Measurements from ENCODE around the gene ME1. TPM values are rescaled to one million over a fixed set of nuclear protein-coding genes. Genes with fewer than 3 reads are reported as not detected.

The ME1 gene
- total and polyA plus RNA-seq, 9 of the 15 experiments (the other 6 are each of a cell fraction or from before 2014, with no cell fraction given), result 3.2 to 10.4 (median 5.5) TPM

DNA sequence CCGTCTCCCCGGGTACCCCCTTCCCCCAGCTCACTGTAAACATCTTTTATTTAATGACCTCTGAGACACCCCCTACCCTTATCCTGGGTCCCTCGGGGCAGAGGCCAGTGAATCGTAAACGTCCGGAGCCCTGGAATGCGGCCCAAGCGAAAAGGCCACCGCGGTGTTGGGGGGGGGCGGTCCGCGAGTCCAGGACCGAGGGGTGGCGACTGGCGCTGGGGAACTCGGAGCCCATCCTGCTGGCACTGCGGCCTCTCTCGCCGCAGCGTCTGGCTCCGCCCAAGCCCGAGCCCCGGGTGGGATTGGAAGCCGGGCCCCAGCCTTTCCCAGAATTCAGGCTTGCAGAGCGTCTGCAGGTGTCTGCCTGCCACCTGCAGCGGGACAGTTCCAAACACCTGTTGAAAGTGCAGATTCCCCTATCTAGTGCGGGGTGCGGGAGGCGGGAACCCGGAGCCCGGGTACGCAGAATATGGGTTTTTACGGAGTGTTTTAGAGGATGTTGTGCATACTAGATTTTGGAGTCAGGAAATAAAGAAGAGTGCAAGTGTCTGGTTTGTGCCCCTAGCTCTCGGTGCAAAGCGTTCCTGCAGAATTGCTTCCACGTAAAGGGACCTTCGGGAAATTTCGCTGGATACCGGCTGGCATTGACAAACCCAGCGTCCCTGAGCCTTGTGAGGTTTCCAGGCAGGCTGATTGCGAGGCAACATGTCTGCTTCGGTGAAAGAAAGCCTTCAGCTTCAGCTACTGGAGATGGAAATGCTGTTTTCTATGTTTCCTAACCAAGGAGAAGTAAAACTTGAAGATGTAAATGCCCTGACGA lies 236.9 kb downstream of the ME1 start:
- H3K9me3 ChIP-seq (replicated peaks; ENCODE audit: control insufficient read depth, insufficient read depth, low read depth, low read length), result no peaks in the 10 kb centered on the region
- peak overlapping the region; percentile 87; the same call in 2 of the 3 replicates for H3K27ac ChIP-seq (ENCODE audit: extremely low read depth, low read depth, low read length)
- TF ChIP-seq, protein P1, sequence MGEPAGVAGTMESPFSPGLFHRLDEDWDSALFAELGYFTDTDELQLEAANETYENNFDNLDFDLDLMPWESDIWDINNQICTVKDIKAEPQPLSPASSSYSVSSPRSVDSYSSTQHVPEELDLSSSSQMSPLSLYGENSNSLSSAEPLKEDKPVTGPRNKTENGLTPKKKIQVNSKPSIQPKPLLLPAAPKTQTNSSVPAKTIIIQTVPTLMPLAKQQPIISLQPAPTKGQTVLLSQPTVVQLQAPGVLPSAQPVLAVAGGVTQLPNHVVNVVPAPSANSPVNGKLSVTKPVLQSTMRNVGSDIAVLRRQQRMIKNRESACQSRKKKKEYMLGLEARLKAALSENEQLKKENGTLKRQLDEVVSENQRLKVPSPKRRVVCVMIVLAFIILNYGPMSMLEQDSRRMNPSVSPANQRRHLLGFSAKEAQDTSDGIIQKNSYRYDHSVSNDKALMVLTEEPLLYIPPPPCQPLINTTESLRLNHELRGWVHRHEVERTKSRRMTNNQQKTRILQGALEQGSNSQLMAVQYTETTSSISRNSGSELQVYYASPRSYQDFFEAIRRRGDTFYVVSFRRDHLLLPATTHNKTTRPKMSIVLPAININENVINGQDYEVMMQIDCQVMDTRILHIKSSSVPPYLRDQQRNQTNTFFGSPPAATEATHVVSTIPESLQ (CRISPR knock-in tag; IDR thresholded peaks at IDR 0.05), result 0 out of 2 replicates have a peak, but pooled peaks have one; percentile 35
- TF ChIP-seq PCBP1 (IDR thresholded peaks at IDR 0.05; ENCODE audit: low read depth, low read length, poor library complexity, severe bottlenecking) (peak; percentile 51), HDAC8 (tag; IDR thresholded peaks at IDR 0.05) (no peak), TBP (optimal IDR thresholded peaks at IDR 0.05; ENCODE audit: low read depth, low read length) (no peak), TEAD1 (CRISPR knock-in tag; IDR thresholded peaks at IDR 0.05) (peak in 1 of 2 experiments; percentile 70; a peak in 1 of 4 replicates), KAT7 (CRISPR knock-in tag; IDR thresholded peaks at IDR 0.05; ENCODE audit: borderline replicate concordance) (0 out of 2 replicates have a peak, but pooled peaks have one; percentile 69), NR2F6 (CRISPR knock-in tag; IDR thresholded peaks at IDR 0.05) (no peak)
- TF ChIP-seq, protein P2, sequence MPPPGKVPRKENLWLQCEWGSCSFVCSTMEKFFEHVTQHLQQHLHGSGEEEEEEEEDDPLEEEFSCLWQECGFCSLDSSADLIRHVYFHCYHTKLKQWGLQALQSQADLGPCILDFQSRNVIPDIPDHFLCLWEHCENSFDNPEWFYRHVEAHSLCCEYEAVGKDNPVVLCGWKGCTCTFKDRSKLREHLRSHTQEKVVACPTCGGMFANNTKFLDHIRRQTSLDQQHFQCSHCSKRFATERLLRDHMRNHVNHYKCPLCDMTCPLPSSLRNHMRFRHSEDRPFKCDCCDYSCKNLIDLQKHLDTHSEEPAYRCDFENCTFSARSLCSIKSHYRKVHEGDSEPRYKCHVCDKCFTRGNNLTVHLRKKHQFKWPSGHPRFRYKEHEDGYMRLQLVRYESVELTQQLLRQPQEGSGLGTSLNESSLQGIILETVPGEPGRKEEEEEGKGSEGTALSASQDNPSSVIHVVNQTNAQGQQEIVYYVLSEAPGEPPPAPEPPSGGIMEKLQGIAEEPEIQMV (tag; conservative IDR thresholded peaks at IDR 0.05; ENCODE audit: low read depth), result peak; percentile 52; the same call in 1 of the 2 replicates
- TF ChIP-seq, protein P3, sequence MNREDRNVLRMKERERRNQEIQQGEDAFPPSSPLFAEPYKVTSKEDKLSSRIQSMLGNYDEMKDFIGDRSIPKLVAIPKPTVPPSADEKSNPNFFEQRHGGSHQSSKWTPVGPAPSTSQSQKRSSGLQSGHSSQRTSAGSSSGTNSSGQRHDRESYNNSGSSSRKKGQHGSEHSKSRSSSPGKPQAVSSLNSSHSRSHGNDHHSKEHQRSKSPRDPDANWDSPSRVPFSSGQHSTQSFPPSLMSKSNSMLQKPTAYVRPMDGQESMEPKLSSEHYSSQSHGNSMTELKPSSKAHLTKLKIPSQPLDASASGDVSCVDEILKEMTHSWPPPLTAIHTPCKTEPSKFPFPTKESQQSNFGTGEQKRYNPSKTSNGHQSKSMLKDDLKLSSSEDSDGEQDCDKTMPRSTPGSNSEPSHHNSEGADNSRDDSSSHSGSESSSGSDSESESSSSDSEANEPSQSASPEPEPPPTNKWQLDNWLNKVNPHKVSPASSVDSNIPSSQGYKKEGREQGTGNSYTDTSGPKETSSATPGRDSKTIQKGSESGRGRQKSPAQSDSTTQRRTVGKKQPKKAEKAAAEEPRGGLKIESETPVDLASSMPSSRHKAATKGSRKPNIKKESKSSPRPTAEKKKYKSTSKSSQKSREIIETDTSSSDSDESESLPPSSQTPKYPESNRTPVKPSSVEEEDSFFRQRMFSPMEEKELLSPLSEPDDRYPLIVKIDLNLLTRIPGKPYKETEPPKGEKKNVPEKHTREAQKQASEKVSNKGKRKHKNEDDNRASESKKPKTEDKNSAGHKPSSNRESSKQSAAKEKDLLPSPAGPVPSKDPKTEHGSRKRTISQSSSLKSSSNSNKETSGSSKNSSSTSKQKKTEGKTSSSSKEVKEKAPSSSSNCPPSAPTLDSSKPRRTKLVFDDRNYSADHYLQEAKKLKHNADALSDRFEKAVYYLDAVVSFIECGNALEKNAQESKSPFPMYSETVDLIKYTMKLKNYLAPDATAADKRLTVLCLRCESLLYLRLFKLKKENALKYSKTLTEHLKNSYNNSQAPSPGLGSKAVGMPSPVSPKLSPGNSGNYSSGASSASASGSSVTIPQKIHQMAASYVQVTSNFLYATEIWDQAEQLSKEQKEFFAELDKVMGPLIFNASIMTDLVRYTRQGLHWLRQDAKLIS (CRISPR knock-in tag; IDR thresholded peaks at IDR 0.05), result 0 out of 2 replicates have a peak, but pooled peaks have one; percentile 12

More for the DNA sequence above, 236.9 kb downstream of the ME1 start:
- in situ Hi-C loops (cut with MboI), result loop anchor here (25.0 kb wide), 1 partner anchor 957 kb away; the partner anchor contains the start of gene IBTK
- Histone ChIP-seq H3K9me1 (ENCODE audit: control insufficient read depth, insufficient read depth, low read length) (no peaks in the 10 kb centered on the region), H3K4me2 (ENCODE audit: insufficient read depth, low read length) (peak overlapping the region; percentile 88), H3K4me3 (peak overlapping the region; percentile 97), H4K20me1 (replicated peaks; ENCODE audit: control insufficient read depth, insufficient read depth, low read length) (0 out of 2 replicates have a peak, but pooled peaks cover 3% of the 10 kb centered on the region), H2AFZ (ENCODE audit: low read depth, low read length) (peak overlapping the region; percentile 98), H3K79me2 (ENCODE audit: control insufficient read depth, insufficient read depth, low read length) (peaks cover 41% of the 10 kb centered on the region), H3K27me3 (ENCODE audit: control insufficient read depth in 2 of 2, insufficient read depth in 2 of 2, low read length in 2 of 2) (no peaks in the 10 kb centered on the region), H3K36me3 (ENCODE audit: control insufficient read depth, insufficient read depth, low read length) (peaks cover 32% of the 10 kb centered on the region), H3K9ac (ENCODE audit: insufficient read depth in 1 of 2, low read depth in 2 of 2, low read length in 2 of 2) (peak overlapping the region; percentile 85 to 92), H3K4me1 (replicated peaks in 1 of 2; ENCODE audit: control insufficient read depth in 2 of 2, insufficient read depth in 2 of 2, low read length in 2 of 2) (peaks cover 6 to 14% of the 10 kb centered on the region in 2 experiments; a peak in 4 of 5 replicates)
- CTCF ChIA-PET (ENCODE audit: low intra/inter-chr PET ratio), result no interaction called here
- FAIRE-seq (no peak), ATAC-seq (peak; percentile 60), DNase-seq (ENCODE audit: extremely low read depth in 1 of 4, low spot score in 3 of 4) (peak; percentile 28 to 63 (median 55))
- intact Hi-C loops (cut with micrococcal nuclease), result loop anchor here (2.0 kb wide), 1 partner anchor 125 kb away; no protein-coding TSS in a partner anchor
- WGBS (ENCODE audit: insufficient coverage, low coverage, missing lambda C conversion rate), result 15% methylated on average over 35 of the region's 44 CpGs
- POLR2A ChIA-PET, result interaction anchor here (0.6 to 1.0 kb wide), 3 partner anchors 10 to 1013 kb away, joined by 3 read pairs; no protein-coding TSS in a partner anchor
- BruUV-seq (replicated peaks), result no TSS peak

All from K562 (cell line).